ENCODE data around the gene SLC25A14. TPM values are rescaled to one million over a fixed set of nuclear protein-coding genes. Genes with fewer than 3 reads are reported as not detected.

SLC25A14 gene
- total and polyA plus RNA-seq, 3 donors from 2014 or later, result 15.2 to 19.2 (median 16.8) TPM

- no peak for DNase-seq
- H3K4me3 ChIP-seq, result no peak overlapping the region
- intact Hi-C loops (cut with DNase I; ENCODE audit: low total_unique reads), result no loop called here
- H3K27ac ChIP-seq, result no peak overlapping the region
- no peaks in the 10 kb centered on the region for H3K4me1 ChIP-seq
- TF ChIP-seq CTCF (IDR thresholded peaks at IDR 0.05), result no peak
- TF ChIP-seq POLR2A (IDR thresholded peaks at IDR 0.05), result no peak
- H3K36me3 ChIP-seq (ENCODE audit: low read depth, missing control alignments), result no peaks in the 10 kb centered on the region
- H3K9me3 ChIP-seq, result no peaks in the 10 kb centered on the region
- H3K27me3 ChIP-seq, result no peaks in the 10 kb centered on the region
- 71 to 75% methylated on average over 2 of the region's 2 CpGs for WGBS, 2 donors
These were observed 73.7 kb downstream of the SLC25A14 start for GRCh38 chrX:130413415-130413814.

GRCh38 chrX:130414800-130415199, 75.1 kb downstream of the SLC25A14 start:
- H3K36me3 ChIP-seq (ENCODE audit: low read depth, missing control alignments), result no peaks in the 10 kb centered on the region
- H3K4me3 ChIP-seq, result no peak overlapping the region
- TF ChIP-seq CTCF (IDR thresholded peaks at IDR 0.05) (no peak), POLR2A (IDR thresholded peaks at IDR 0.05) (no peak)
- H3K4me1 ChIP-seq, result no peaks in the 10 kb centered on the region
- no peak overlapping the region for H3K27ac ChIP-seq
- no peak for DNase-seq
- 96 to 100% methylated on average over 4 to 5 of the region's 5 CpGs for WGBS, 2 donors
- intact Hi-C loops (cut with DNase I; ENCODE audit: low total_unique reads), result no loop called here
- no peaks in the 10 kb centered on the region for H3K9me3 ChIP-seq
- H3K27me3 ChIP-seq, result no peaks in the 10 kb centered on the region

- no peak for TF ChIP-seq CTCF (IDR thresholded peaks at IDR 0.05)
- TF ChIP-seq POLR2A (IDR thresholded peaks at IDR 0.05), result no peak
- Histone ChIP-seq H3K27ac (no peak overlapping the region), H3K36me3 (ENCODE audit: low read depth, missing control alignments) (no peaks in the 10 kb centered on the region), H3K27me3 (no peaks in the 10 kb centered on the region), H3K9me3 (no peaks in the 10 kb centered on the region), H3K4me1 (no peaks in the 10 kb centered on the region), H3K4me3 (no peak overlapping the region)
- 84 to 93% methylated on average over 7 of the region's 7 CpGs for WGBS, 2 donors
- no peak for DNase-seq
- intact Hi-C loops (cut with DNase I; ENCODE audit: low total_unique reads), result no loop called here
These were observed 75.5 kb downstream of the SLC25A14 start for GRCh38 chrX:130415201-130415600.

- Histone ChIP-seq H3K4me1 (no peaks in the 10 kb centered on the region), H3K27me3 (no peaks in the 10 kb centered on the region), H3K36me3 (ENCODE audit: low read depth, missing control alignments) (no peaks in the 10 kb centered on the region), H3K27ac (no peak overlapping the region), H3K4me3 (no peak overlapping the region), H3K9me3 (no peaks in the 10 kb centered on the region)
- intact Hi-C loops (cut with DNase I; ENCODE audit: low total_unique reads), result no loop called here
- no peak for TF ChIP-seq POLR2A (IDR thresholded peaks at IDR 0.05)
- no peak for TF ChIP-seq CTCF (IDR thresholded peaks at IDR 0.05)
- WGBS, 2 donors, result 94 to 100% methylated on average over 2 to 4 of the region's 4 CpGs
- no peak for DNase-seq
These were observed 77.1 kb downstream of the SLC25A14 start for GRCh38 chrX:130416785-130417184.

- H3K4me1 ChIP-seq, result no peaks in the 10 kb centered on the region
- TF ChIP-seq POLR2A (IDR thresholded peaks at IDR 0.05) (no peak), CTCF (IDR thresholded peaks at IDR 0.05) (no peak)
- intact Hi-C loops (cut with DNase I; ENCODE audit: low total_unique reads), result no loop called here
- H3K27ac ChIP-seq, result no peak overlapping the region
- WGBS, 2 donors, result 40 to 45% methylated on average over 2 of the region's 2 CpGs
- no peaks in the 10 kb centered on the region for H3K36me3 ChIP-seq (ENCODE audit: low read depth, missing control alignments)
- H3K4me3 ChIP-seq, result no peak overlapping the region
- no peak for DNase-seq
- H3K9me3 ChIP-seq, result no peaks in the 10 kb centered on the region
- no peaks in the 10 kb centered on the region for H3K27me3 ChIP-seq
These were observed 78.3 kb downstream of the SLC25A14 start for GRCh38 chrX:130418066-130418465.

All from testis (tissue), 3 donors.